GM12878 (cell line): ENCODE results near the gene STARD13. TPM values are rescaled to one million over a fixed set of nuclear protein-coding genes. Genes with fewer than 3 reads are reported as not detected.
A peak's percentile ranks its signal among the peaks of the same experiment; 100 is the strongest.

Experiments used
- ATF2 ChIP-seq: IDR thresholded peaks from 2 replicates; pipeline ENCODE4 v1.6.1; 2012; ENCODE audit warnings: low read length, inconsistent platforms
- ELK1 ChIP-seq: IDR thresholded peaks from 2 replicates; pipeline ENCODE4 v1.6.1; 2012; ENCODE audit warnings: low read depth, low read length, improper control_type of control experiment
- EP300 ChIP-seq, 2 experiments: fragments of 150-350 bp in 1 of 2; IDR thresholded peaks; 2 replicates each; pipeline ENCODE4 v1.6.1; 2011 to 2012; ENCODE audit warnings: low read depth in 2 of 2, low read length in 2 of 2, borderline replicate concordance in 1 of 2, improper control_type of control experiment in 1 of 2, inconsistent platforms in 1 of 2; ENCODE audit not compliant: control insufficient read depth in 1 of 2
- HDGF ChIP-seq: fragments of 450-650 bp; IDR thresholded peaks from 2 replicates; pipeline ENCODE4 v1.6.1; 2016; ENCODE audit warnings: antibody characterized with exemption
- PAX8 ChIP-seq: fragments of 450-650 bp; IDR thresholded peaks from 2 replicates; pipeline ENCODE4 v1.6.1; 2017; ENCODE audit warnings: mild to moderate bottlenecking, moderate library complexity
- polyA plus RNA-seq, 11 experiments: library from polyadenylated mRNA; depleted of rRNA in 4 of 11; unstranded in 6 of 11; stranded (reverse) in 5 of 11; fragments of >200 nt; fragmentation: Nextera tagmentation in 4 of 11; fragmentation: Illumina TruSeq in 1 of 11; extraction: Ambion mirVana in 4 of 11; extraction: Trizol in 1 of 11; gene quantifications; 1 replicate in 1 of 11; 2 replicates in 10 of 11; pipeline versions ENCODE4 v1.2.1 to v1.2.3, GENCODE V29; 2011 to 2016; ENCODE audit warnings: inconsistent platforms in 2 of 11, missing spikeins in 2 of 11, low read depth in 1 of 11
- total RNA-seq, 4 experiments: library from RNA; depleted of rRNA in 3 of 4; stranded (reverse); fragments of >200 nt in 3 of 4; fragmentation: Illumina TruSeq in 1 of 4; extraction: Trizol in 1 of 4; gene quantifications; 2 replicates each; pipeline versions ENCODE4 v1.2.1 to v1.2.3, GENCODE V29; 2013 to 2021
- TF ChIP-seq, protein P1 (sequence below): IDR thresholded peaks from 2 replicates; pipeline ENCODE4 v1.6.1; 2012; ENCODE audit warnings: improper control_type of control experiment, low read depth, low read length; ENCODE audit not compliant: insufficient replicate concordance

STARD13 gene
- total and polyA plus RNA-seq, 10 of the 15 experiments (the other 5 are each of a cell fraction or from before 2014, with no cell fraction given) = 4.0 to 41.6 (median 10.1) TPM

DNA sequence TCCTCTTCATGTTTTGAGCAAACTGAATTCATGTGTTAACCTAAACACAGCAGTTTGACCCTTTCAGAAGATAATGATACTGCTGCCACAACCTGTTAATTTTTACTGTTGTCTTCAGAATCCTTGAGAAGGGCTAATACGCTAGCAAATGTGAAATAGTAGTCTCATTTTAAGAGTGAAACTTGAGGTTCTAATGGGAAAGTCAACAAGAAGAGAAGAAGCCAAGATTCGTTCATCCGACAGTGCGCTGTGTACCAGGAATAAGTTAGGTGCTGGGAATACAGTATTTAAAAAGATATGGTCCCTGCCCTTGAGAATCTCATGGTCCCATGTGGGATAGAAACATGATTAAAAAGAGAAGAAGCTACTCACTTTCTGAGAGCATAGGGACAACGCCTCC, 134.9 kb downstream of the STARD13 start (continued):
- no peak for TF ChIP-seq HDGF
- TF ChIP-seq PAX8 = no peak
- no peak for TF ChIP-seq ELK1
- TF ChIP-seq, protein P1, sequence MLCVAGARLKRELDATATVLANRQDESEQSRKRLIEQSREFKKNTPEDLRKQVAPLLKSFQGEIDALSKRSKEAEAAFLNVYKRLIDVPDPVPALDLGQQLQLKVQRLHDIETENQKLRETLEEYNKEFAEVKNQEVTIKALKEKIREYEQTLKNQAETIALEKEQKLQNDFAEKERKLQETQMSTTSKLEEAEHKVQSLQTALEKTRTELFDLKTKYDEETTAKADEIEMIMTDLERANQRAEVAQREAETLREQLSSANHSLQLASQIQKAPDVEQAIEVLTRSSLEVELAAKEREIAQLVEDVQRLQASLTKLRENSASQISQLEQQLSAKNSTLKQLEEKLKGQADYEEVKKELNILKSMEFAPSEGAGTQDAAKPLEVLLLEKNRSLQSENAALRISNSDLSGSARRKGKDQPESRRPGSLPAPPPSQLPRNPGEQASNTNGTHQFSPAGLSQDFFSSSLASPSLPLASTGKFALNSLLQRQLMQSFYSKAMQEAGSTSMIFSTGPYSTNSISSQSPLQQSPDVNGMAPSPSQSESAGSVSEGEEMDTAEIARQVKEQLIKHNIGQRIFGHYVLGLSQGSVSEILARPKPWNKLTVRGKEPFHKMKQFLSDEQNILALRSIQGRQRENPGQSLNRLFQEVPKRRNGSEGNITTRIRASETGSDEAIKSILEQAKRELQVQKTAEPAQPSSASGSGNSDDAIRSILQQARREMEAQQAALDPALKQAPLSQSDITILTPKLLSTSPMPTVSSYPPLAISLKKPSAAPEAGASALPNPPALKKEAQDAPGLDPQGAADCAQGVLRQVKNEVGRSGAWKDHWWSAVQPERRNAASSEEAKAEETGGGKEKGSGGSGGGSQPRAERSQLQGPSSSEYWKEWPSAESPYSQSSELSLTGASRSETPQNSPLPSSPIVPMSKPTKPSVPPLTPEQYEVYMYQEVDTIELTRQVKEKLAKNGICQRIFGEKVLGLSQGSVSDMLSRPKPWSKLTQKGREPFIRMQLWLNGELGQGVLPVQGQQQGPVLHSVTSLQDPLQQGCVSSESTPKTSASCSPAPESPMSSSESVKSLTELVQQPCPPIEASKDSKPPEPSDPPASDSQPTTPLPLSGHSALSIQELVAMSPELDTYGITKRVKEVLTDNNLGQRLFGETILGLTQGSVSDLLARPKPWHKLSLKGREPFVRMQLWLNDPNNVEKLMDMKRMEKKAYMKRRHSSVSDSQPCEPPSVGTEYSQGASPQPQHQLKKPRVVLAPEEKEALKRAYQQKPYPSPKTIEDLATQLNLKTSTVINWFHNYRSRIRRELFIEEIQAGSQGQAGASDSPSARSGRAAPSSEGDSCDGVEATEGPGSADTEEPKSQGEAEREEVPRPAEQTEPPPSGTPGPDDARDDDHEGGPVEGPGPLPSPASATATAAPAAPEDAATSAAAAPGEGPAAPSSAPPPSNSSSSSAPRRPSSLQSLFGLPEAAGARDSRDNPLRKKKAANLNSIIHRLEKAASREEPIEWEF = peak; percentile 88
- peak; percentile 37 to 71; a peak in 2 of 4 replicates for TF ChIP-seq EP300 (IDR thresholded peaks at IDR 0.05; ENCODE audit: borderline replicate concordance in 1 of 2, control insufficient read depth in 1 of 2, low read depth in 2 of 2, low read length in 2 of 2)
- TF ChIP-seq ATF2 = peak; percentile 90
